WERI-Rb-1 (cell line): ENCODE data around the gene PEX5L.
"Not testable (repeated sequence)": the region's sequence is repeated elsewhere in the genome, so short reads cannot be mapped to it uniquely, and the experiment has no call there.

Experiments
- DNase-seq: peaks from one replicate; pipeline ENCODE4 v3.0.0-alpha.2; 2020
- H3K27ac ChIP-seq: fragments of 250-450 bp; sonication (Bioruptor Pico); 2 replicates; pipeline ENCODE4 v1.5.1; 2020; ENCODE audit warnings: mild to moderate bottlenecking, moderate library complexity
- H3K27me3 ChIP-seq: fragments of 250-450 bp; sonication (Bioruptor Pico); 2 replicates; pipeline ENCODE4 v1.5.1; 2021; ENCODE audit warnings: mild to moderate bottlenecking, low read depth, moderate library complexity; ENCODE audit not compliant: insufficient read depth, severe bottlenecking
- H3K36me3 ChIP-seq: fragments of 250-450 bp; sonication (Bioruptor Pico); 2 replicates; pipeline ENCODE4 v1.5.1; 2020; ENCODE audit warnings: mild to moderate bottlenecking, moderate library complexity
- H3K4me3 ChIP-seq: 2 replicates; pipeline ENCODE4 v1.5.1; 2011; ENCODE audit warnings: low read depth, mild to moderate bottlenecking, control low read depth, low read length
- H3K9me3 ChIP-seq: fragments of 250-450 bp; sonication (Bioruptor Pico); 2 replicates; pipeline ENCODE4 v1.5.1; 2021; ENCODE audit warnings: mild to moderate bottlenecking, moderate library complexity; ENCODE audit not compliant: severe bottlenecking
- TF ChIP-seq, protein P1 (sequence below): IDR thresholded peaks from 2 replicates; pipeline ENCODE4 v1.5.1; 2011; ENCODE audit warnings: low read depth, mild to moderate bottlenecking, control low read depth, inconsistent platforms, low read length

PEX5L gene

DNA sequence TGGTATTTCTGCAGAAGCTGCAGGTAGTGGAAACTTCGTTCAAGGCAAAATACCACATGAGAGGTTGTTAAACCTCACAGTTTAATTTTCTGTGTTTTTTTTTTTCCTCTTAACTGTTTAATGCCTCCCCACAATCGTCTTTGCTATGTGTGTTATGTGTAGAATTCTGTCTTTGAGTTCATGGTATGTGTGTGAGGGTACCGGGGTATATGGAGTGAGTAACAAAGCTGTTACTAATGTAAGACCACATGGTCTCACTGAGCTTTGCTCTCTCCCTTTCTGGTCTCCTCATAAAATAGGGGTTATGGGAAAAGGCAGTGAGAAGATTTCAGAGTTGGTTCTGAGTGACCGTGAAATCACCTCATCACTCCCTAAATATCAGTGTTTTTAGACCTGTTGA is 240.3 kb downstream of the PEX5L start:
- Histone ChIP-seq H3K4me3 (no peak overlapping the region), H3K9me3 (no peaks in the 10 kb centered on the region), H3K27ac (no peak overlapping the region), H3K36me3 (no peaks in the 10 kb centered on the region; the same call in 1 of the 2 replicates), H3K27me3 (no peaks in the 10 kb centered on the region)
- TF ChIP-seq, protein P1, sequence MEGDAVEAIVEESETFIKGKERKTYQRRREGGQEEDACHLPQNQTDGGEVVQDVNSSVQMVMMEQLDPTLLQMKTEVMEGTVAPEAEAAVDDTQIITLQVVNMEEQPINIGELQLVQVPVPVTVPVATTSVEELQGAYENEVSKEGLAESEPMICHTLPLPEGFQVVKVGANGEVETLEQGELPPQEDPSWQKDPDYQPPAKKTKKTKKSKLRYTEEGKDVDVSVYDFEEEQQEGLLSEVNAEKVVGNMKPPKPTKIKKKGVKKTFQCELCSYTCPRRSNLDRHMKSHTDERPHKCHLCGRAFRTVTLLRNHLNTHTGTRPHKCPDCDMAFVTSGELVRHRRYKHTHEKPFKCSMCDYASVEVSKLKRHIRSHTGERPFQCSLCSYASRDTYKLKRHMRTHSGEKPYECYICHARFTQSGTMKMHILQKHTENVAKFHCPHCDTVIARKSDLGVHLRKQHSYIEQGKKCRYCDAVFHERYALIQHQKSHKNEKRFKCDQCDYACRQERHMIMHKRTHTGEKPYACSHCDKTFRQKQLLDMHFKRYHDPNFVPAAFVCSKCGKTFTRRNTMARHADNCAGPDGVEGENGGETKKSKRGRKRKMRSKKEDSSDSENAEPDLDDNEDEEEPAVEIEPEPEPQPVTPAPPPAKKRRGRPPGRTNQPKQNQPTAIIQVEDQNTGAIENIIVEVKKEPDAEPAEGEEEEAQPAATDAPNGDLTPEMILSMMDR: no peak
- DNase-seq: no peak

DNA sequence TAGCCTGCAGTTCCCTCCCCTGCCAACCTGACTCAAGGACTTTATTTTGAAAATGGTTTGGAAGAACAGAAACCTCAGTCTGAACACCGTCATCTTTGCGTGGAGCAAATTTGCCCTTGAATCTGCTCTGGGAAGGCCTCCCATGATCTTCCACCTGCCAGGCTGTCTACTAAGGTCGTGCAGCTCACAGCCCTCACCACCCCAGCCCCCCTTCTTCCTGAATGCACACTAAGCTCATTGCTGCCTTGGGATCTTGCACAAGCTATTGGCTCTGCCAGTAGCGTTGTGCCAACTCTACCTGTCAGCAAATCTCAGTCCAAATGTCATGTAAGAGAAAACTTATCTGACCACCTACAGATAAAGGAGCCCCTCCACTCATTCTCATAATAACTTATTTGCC is 242.4 kb downstream of the PEX5L start:
- Histone ChIP-seq H3K9me3 (no peaks in the 10 kb centered on the region), H3K36me3 (no peaks in the 10 kb centered on the region), H3K4me3 (no peak overlapping the region), H3K27ac (no peak overlapping the region), H3K27me3 (no peaks in the 10 kb centered on the region)
- TF ChIP-seq, protein P1: no peak
- DNase-seq: peak; percentile 51

DNA sequence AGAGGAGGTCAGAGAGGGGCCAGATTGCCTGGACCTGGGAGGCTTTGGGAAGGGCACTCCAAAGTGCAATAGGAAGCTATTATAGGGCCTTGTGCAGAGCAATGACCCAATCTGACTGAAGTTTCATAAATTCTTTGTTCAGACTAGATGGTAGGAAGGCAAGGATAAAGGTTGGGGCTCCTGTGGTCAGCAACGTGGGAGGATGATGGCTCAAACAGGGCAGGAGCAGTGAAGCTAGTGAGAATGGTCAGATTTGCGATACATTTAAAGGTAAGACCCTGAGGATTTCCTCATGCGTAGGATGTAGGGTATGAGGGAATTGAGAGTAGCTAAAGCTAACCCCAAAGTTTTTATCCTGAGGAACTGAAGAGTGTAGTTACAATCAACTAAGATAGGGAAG is 244.9 kb downstream of the PEX5L start:
- Histone ChIP-seq H3K27ac (no peak overlapping the region), H3K36me3 (no peaks in the 10 kb centered on the region), H3K9me3 (no peaks in the 10 kb centered on the region), H3K27me3 (no peaks in the 10 kb centered on the region), H3K4me3 (no peak overlapping the region)
- TF ChIP-seq, protein P1: no peak
- DNase-seq: no peak

DNA sequence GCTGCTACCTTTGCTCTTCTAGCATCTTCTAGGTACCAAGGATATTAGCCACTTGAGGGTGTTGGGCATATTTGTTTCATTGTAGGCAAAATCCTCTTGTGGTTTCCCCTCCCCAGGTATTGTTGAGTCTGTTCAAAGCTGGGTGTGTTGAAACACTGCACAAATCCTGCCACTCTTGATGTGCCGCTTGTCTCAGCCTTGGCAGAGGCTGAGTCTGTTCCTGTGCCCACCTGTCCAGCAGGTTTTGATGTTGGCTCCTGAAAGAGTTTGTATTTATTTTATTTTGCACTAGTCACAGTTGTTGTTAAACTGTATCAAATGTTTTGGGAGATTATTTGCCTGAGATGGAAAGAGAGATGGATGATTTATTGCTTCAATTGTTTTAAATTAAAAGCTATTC is 247.7 kb downstream of the PEX5L start:
- Histone ChIP-seq H3K36me3 (peaks cover 2% of the 10 kb centered on the region; the same call in 1 of the 2 replicates), H3K4me3 (no peak overlapping the region), H3K27ac (no peak overlapping the region), H3K9me3 (no peaks in the 10 kb centered on the region), H3K27me3 (no peaks in the 10 kb centered on the region)
- DNase-seq: no peak
- TF ChIP-seq, protein P1: no peak

DNA sequence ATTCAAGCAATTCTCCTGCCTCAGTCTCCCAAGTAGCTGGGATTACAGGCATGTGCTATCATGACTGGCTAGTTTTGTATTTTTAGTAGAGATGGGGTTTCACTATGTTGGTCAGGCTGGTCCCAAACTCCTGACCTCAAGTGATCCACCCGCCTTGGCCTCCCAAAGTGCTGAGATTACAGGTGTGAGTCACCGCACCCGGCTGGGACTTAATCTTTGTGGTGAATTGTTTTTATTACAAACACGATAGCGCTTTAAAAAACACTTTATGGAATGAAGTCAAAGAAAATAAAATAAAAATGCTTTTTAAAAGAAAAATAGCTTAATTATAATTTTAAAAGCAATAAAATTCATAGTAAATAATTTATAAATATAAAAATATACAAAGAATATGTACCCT is 253.9 kb downstream of the PEX5L start:
- DNase-seq, H3K27me3 ChIP-seq, H3K36me3 ChIP-seq, H3K4me3 ChIP-seq, H3K9me3 ChIP-seq, H3K27ac ChIP-seq: not testable (repeated sequence)

DNA sequence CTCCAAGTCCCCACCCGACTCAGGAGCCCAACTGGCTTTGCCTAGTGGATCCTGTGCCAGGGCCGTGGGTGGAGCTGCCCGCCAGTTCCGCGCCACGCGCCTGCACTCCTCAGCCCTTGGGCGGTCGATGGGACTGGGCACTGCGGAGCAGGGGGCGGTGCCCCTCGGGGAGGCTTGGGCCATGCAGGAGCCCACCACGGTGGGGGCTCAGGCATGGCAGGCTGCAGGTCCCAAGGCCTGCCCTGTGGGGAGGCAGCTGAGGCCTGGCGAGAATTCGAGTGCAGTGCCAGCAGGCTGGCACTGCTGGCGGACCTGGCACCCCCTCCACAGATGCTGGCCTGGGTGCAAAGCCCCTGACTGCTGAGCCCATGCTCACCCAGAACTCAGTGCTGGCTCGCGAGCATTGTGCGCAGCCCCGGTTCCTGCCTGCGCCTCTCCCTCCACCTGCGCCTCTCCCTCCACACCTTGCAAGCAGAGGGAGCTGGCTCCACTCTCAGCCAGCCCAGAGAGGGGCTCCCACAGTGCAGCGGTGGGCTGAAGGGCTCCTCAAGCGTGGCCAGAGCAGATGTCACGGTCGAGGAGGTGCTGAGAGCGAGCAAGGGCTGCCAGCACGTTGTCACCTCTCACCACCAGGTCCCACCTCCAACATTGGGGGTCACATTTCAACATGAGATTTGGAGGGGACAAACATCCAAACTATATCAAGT is 261.2 kb downstream of the PEX5L start:
- H3K4me3 ChIP-seq: no peak overlapping the region
- TF ChIP-seq, protein P1: no peak
- peaks cover 11% of the 10 kb centered on the region for H3K9me3 ChIP-seq
- H3K36me3 ChIP-seq: peaks cover 4% of the 10 kb centered on the region; the same call in 1 of the 2 replicates
- no peak overlapping the region for H3K27ac ChIP-seq
- no peak for DNase-seq
- H3K27me3 ChIP-seq: no peaks in the 10 kb centered on the region
